Middle frontal gyrus (tissue), 1 donor: ENCODE results near the gene AGAP4.
"Not testable (repeated sequence)": the region's sequence is repeated elsewhere in the genome, so short reads cannot be mapped to it uniquely, and the experiment has no call there.

ENCODE experiments used
- DNase-seq: peaks from one replicate; pipeline ENCODE4 v3.0.0-alpha.2; 2015; ENCODE audit warnings: low spot score; ENCODE audit errors: extremely low spot score

AGAP4 gene

GRCh38 chr10:45847400-45847799 lies at the start of gene AGAP4:
AGAP4 (minus strand) TSS chr10:45847500; CDS start chr10:45847347, 153 bp downstream.
- not testable (repeated sequence) for DNase-seq

- not testable (repeated sequence) for DNase-seq
These were observed 43.4 kb upstream of the AGAP4 start for GRCh38 chr10:45890721-45891120.

GRCh38 chr10:45889539-45890230 lies 42.4 kb upstream of the AGAP4 start:
- not testable (repeated sequence) for DNase-seq

GRCh38 chr10:45882880-45883279 lies 35.6 kb upstream of the AGAP4 start:
- not testable (repeated sequence) for DNase-seq

DNA sequence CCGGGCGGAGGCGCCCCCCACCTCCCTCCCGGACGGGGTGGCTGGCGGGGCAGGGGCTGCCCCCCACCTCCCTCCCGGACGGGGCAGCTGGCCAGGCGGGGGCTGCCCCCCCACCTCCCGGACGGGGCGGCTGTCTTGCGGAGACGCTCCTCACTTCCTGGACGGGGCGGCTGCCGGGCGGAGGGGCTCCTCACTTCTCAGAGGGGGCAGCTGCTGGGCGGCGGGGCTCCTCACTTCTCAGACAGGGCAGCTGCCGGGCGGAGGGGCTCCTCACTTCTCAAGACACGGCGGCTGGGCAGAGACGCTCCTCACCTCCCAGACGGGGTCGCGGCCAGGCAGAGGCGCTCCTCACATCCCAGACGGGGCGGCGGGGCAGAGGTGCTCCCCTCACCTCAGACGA lies 18.1 kb upstream of the AGAP4 start:
- not testable (repeated sequence) for DNase-seq

GRCh38 chr10:45864264-45864663 lies 17.0 kb upstream of the AGAP4 start:
- DNase-seq, result not testable (repeated sequence)

DNA sequence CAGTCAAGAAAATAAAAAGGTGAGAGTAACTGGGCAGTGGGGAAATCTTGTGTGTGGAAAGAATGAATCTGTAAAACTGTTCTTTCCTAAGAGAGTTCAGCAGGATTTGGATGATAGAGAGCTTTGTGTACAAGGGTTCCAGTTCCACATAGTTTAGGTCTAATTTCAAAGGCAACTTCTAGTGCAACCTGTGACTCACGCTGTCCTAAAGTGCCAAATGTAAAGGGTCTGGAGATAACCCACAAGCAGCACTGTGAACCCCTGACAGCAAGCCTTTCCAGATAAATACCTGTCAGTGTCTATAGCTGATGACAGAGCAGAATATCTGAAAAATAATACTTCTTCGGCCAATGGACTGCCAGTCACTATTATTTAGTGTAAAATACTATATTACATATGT lies 16.3 kb upstream of the AGAP4 start:
- DNase-seq, result not testable (repeated sequence)

DNA sequence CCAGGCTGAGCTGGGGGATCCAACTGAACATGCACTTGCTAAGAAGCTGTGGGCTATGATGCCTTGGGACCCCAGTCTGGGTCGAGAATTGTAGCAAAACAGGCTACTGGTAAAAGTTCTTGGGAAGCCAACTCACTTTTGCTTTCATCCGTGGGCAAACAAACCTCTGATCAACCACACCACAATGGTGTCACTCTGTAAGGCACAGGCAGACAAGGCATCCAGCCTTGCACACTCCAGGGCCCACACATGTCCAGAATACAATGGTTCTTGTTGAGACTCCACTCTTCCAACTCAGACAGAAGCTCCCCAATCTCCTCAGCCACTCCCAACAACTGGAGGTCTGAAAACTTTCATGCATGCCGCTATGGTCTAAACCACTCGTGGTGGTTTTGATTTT lies 10.6 kb upstream of the AGAP4 start:
- DNase-seq, result not testable (repeated sequence)

GRCh38 chr10:45848467-45848866 lies 1.2 kb upstream of the AGAP4 start:
- not testable (repeated sequence) for DNase-seq

DNA sequence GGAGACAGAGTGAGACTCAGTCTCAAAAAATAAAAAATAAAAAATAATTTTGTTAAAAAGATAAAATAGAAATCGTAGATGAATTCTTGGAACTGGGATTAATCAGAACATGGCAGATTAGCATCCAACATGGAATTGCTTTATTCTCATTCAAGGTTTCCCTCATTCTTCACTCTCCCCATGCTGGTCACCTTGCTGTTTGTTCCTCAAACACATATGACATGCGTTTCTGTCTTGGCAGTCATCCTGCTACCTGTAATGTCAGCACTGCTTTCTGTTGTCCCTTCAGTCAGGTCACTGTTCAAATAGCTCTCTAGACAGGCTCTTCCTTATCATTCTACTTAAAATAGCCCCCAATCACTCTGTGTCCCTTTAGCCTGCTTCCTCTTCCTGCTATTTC lies 24.4 kb downstream of the AGAP4 start:
- not testable (repeated sequence) for DNase-seq

GRCh38 chr10:45820107-45820830 lies 27.0 kb downstream of the AGAP4 start:
- not testable (repeated sequence) for DNase-seq

- no peak for DNase-seq
These were observed 27.7 kb downstream of the AGAP4 start for GRCh38 chr10:45819552-45819951.

DNA sequence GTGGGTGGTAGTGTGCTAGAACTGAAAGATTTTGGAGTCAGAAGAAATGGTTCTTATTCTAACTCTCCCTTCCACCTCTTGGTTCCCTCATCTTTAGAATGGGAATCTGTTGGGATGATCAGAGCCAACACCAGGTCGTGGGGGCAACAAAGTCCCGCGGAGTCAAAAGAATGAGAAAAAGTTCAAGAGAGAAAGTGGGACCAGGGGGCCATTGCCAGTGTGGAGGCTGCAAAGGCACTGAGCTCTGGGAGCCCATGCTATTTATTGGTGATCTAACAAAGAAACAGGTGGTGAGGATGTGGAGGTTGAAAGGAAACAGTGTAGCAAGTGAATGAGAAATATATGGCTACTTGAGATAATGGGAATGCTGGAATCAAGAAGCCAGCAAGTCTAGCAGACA lies 29.4 kb downstream of the AGAP4 start:
- no peak for DNase-seq

DNA sequence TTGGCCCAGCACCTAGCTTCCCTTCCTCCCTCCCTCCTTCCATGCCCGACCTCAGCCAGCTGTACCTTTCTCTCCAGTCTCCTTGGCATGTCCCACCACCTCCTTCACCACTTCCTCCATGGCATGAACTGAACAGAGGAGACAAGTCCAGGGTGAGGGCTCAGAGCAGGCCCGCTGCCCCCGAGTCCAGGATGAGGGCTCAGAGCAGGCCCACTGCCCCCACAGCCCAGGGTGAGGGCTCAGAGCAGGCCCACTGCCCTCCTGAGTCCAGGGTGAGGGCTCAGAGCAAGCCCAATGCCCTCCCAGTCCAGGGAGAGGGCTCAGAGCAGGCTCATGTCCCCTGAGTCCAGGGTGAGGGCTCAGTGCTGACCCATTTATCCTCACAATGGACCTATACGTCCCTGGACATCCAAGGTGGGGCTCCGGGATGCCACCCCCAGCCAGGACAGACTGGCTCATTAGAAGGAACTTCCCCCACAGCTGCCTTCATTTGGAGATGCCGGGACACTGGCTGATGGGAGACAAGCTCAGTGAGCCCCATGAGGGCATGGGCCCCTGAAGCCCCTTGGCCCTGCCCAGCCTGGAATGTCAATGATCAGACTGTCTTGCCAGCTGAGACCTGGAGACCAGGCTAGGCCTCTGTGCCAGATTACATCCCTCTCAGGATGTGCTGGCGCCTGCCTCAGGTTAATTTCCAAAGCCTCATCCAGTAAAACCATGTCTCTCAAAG lies 30.0 kb downstream of the AGAP4 start:
- DNase-seq, result no peak

GRCh38 chr10:45814146-45814545 lies 33.2 kb downstream of the AGAP4 start:
- not testable (repeated sequence) for DNase-seq

DNA sequence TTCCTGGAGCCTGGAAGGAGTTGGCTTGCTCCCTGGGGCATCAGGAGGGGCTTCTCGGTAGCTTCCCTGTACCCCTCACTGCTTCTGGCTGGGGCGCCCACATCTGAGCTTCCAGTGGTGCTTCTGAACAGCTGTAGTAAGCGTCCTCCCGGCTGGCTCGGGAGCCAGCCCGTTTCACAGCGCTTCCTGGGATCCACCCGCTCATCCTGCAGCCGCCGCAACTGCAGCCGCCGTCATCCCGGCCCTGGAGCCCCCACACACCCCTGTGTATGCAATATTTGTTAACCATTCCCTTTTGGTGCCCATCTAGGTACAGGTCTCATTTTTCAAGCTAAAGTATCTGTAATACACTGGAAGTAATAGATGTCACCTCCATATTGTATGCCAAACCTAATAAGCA lies 34.3 kb downstream of the AGAP4 start:
- DNase-seq, result not testable (repeated sequence)

GRCh38 chr10:45811075-45811474 lies 36.2 kb downstream of the AGAP4 start:
- no peak for DNase-seq

- DNase-seq, result no peak
These were observed 37.5 kb downstream of the AGAP4 start for GRCh38 chr10:45809837-45810236.

DNA sequence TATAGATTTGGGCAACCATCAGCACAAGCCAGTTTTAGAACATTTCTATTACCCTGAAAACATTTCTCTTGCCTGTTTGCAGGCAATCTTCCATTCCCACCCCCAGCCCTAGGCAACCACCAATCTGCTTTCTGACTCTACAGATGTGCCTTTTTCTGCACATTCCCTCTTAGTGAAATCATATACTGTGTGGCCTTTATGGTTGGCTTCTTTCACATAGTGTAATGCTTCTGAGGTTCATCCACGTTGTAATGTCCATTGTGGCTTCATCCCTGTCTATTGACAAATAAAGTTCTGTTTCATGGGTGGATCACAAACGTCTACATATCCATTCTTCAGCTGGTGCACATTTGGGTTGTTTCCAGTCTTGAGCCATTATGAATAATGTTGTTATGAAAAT lies 42.3 kb downstream of the AGAP4 start:
- DNase-seq, result not testable (repeated sequence)

DNA sequence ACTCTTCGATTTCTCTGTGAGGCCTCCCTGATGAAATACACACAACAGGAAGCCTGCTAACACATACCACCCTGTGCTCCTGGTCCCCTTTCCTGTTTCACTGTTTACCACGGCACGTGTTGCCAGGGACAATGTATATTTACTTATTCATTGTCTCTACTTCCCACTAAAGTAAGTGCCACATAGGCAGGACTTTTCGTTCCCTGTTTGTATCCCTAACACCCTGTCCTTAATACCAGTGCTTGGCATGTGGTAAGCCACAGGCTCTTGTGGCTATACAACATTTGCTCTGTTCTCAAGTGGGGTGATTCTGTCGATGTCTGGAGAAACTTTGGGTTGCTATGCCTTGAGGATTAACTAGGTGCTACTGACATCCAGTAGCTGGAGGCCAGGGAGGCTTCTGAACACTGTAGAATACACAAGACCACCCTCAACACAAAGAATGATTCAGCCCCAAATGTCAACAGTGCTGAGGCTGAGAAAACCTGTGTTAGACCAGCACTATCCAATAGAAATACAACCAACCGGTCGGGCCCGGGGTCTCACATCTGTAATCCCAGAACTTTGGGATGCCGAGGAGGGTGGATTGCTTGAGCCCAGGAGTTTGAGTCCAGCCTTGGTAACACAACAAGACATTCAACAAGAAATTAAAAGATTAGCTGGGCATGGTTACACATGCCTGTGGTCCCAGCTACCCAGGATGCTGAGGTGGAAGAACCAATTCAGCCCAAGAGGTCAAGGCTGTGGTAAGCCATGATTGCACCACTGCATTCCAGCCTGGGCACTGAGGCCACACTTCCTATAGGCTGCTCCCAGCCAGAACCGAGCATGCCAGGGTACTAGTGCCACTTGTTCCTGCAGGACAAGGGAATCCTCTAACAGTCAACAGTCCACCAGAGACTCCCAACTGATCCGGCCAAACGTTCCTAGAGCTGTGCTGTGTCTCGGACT lies 44.0 kb downstream of the AGAP4 start:
- not testable (repeated sequence) for DNase-seq

- DNase-seq, result not testable (repeated sequence)
These were observed 52.5 kb downstream of the AGAP4 start for GRCh38 chr10:45794761-45795160.
